LNCaP clone FGC (cell line): ENCODE measurements around the gene CDC40.
"Not testable (repeated sequence)": the region's sequence is repeated elsewhere in the genome, so short reads cannot be mapped to it uniquely, and the experiment has no call there.

Experiments used
- DNase-seq: peaks from one replicate; pipeline ENCODE4 v3.0.0-alpha.2; 2011; ENCODE audit warnings: low read depth
- H3K4me3 ChIP-seq: 2 replicates; pipeline ENCODE4 v1.5.1; 2011; ENCODE audit warnings: mild to moderate bottlenecking, low read depth, low read length, control low read depth
- CTCF ChIP-seq: IDR thresholded peaks from 2 replicates; pipeline ENCODE4 v1.5.1; 2012; ENCODE audit warnings: mild to moderate bottlenecking; ENCODE audit not compliant: control insufficient read depth, insufficient read depth; ENCODE audit errors: extremely low read depth

CDC40 gene

GRCh38 chr6:110269623-110270022 is 89.4 kb downstream of the CDC40 start:
- DNase-seq, result no peak
- no peak for TF ChIP-seq CTCF
- H3K4me3 ChIP-seq, result no peak overlapping the region

DNA sequence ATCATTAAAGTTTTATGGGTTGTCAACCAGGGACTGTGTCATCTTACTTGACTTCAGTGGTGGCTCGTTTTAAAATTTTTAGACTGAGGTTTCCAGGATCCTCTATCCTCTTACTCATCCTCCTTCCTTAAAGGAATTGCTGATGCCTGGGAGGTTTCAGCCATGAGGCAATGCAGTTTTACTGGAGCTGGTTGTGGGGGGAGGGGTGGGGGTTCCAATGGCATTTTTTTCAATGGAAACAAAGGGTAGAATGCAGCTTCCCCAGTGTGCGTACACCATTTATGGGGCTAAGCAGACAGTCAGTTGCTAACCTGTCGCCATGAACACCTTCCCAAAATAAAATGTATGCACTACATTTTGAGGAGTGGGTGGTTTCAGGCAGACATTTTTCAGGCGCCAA is 89.9 kb downstream of the CDC40 start:
- no peak for DNase-seq
- no peak overlapping the region for H3K4me3 ChIP-seq
- no peak for TF ChIP-seq CTCF

- TF ChIP-seq CTCF, result no peak
- no peak overlapping the region for H3K4me3 ChIP-seq
- no peak for DNase-seq
Measured at GRCh38 chr6:110271732-110272022, 91.5 kb downstream of the CDC40 start.

DNA sequence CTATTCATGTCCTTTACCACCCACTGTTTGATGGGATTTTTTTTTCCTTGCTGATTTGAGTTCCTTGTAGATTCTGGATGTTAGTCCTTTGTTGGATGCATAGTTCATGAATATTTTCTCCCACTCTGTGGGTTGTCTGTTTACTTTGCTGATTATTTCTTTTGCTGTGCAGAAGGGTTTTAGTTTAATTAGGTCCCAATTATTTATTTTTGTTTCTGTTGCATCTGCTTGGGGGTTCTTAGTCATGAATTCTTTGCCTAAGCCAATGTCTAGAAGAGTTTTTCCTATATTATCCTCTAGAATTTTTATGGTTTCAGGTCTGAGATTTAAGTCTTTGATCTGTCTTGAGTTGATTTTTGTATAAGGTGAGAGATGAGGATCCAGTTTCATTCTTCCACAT is 92.6 kb downstream of the CDC40 start:
- not testable (repeated sequence) for DNase-seq, H3K4me3 ChIP-seq

DNA sequence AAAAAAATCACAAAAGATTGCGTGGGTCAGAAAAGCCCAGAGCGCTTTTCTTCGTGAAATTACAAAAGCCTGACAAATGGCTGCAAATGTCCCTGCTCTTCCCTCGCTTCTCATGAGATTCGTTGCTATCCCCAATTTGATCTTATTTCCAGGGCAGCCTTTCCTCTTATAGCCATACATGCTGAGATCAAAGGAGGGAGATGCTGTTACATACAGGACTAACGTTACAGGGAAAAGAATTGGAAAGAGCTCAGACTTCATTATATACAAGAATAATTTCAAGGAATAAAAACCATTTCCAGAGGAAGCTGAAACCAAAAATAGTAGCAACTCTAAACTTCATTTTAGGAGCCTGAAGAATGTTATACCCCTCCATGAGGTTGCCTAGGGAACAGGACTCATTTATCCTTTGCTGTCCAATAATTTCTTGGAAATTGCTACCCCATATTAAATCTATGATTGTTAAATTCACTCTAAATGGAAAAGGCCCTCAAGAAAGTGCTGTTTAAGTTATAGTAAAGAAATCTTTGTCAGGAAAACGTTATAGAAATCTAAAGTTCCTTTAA is 97.0 kb downstream of the CDC40 start:
- no peak for TF ChIP-seq CTCF
- DNase-seq, result no peak
- no peak overlapping the region for H3K4me3 ChIP-seq
